Left lung (tissue), 10 donors: ENCODE results near the gene SPATA7. TPM values are rescaled to one million over a fixed set of nuclear protein-coding genes. Genes with fewer than 3 reads are reported as not detected.

Experiments used
- ATAC-seq: fragments of 200-7000 bp; cut with Tn5 transposase; one replicate; pipeline ENCODE4 v1.9.1; 2020; ENCODE audit warnings: moderate library complexity
- DNase-seq, 4 donors: peaks; one replicate each; pipeline ENCODE4 v3.0.0-alpha.2; 2013 to 2020
- H3K27ac ChIP-seq, 2 donors: fragments of 200-600 bp; sonication (generic) in 1 of 2; one replicate each; pipeline versions ENCODE4 v1.5.0 to v1.8.0; 2020 to 2021
- H3K27me3 ChIP-seq, 2 donors: fragments of 200-600 bp; sonication (generic) in 1 of 2; one replicate each; pipeline versions ENCODE4 v1.5.0 to v1.8.0; 2020 to 2021
- H3K36me3 ChIP-seq, 2 donors: fragments of 200-600 bp; sonication (generic) in 1 of 2; one replicate each; pipeline versions ENCODE4 v1.5.0 to v1.8.0; 2020 to 2021
- H3K4me1 ChIP-seq, 2 donors: fragments of 200-600 bp; one replicate each; pipeline ENCODE4 v1.8.0; 2021
- H3K4me3 ChIP-seq, 2 donors: fragments of 200-600 bp; sonication (generic) in 1 of 2; one replicate each; pipeline versions ENCODE4 v1.5.0 to v1.8.0; 2020 to 2021; ENCODE audit warnings: mild to moderate bottlenecking in 1 of 2
- H3K9me3 ChIP-seq, 2 donors: fragments of 200-600 bp; sonication (generic) in 1 of 2; one replicate each; pipeline versions ENCODE4 v1.5.0 to v1.8.0; 2020 to 2021
- intact Hi-C, 2 donors: fragments of 100-400 bp; cut with DNase I; formaldehyde crosslinking; loops; one replicate each; pipeline versions ENCODE4 v1.11.2 to v1.14.2; 2022
- polyA plus RNA-seq, 6 donors: library from polyadenylated mRNA; unstranded; fragments of 120-200 nt; gene quantifications; one replicate each; pipeline ENCODE4 v1.2.1, GENCODE V29; 2013; ENCODE audit not compliant: insufficient read length in 6 of 6
- total RNA-seq, 2 donors: library from RNA; stranded (reverse); fragmentation: NEBNext Ultra II Directional; extraction: Animal tissue kit (Norgen Biotek cat#: 25700); gene quantifications; one replicate each; pipeline ENCODE4 v1.2.1, GENCODE V29; 2021
- TF ChIP-seq, protein P1 (sequence below), 2 donors: fragments of 200-600 bp; sonication (generic) in 1 of 2; IDR thresholded peaks; one replicate each; pipeline versions ENCODE4 v1.5.0 to v1.8.0; 2021; ENCODE audit warnings: antibody characterized with exemption in 2 of 2
- donor health status: DM: no; HTN: yes; CAD: no.
- donor health status: DM: no; HTN: no; CAD: no.

SPATA7 gene
- total and polyA plus RNA-seq, 8 donors, result 8.9 to 31.4 (median 23.3) TPM

DNA sequence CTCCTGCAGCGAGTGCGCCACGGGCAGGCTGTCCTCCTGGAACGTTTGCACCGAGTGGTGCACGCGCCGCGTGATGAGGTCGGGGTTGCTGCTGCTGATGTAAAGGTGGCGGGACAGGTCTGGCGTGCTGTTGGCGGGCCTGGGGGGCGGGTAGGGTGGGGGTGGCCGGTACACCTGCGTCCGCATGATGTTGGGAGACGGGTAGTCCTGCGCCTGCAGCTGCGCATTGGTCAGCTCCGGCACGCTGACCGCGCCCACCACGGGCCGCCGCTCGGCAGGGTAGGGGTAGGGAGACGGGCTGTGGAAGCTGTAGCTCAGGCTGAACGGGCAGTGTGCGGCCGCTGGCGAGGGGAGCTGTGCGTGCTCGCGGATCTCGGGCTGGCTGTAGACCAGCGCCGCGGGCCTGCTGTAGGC lies 94.1 kb downstream of the SPATA7 start:
- ATAC-seq (no peak), DNase-seq (peak in 1 of 4 donors; percentile 79)
- TF ChIP-seq, protein P1, sequence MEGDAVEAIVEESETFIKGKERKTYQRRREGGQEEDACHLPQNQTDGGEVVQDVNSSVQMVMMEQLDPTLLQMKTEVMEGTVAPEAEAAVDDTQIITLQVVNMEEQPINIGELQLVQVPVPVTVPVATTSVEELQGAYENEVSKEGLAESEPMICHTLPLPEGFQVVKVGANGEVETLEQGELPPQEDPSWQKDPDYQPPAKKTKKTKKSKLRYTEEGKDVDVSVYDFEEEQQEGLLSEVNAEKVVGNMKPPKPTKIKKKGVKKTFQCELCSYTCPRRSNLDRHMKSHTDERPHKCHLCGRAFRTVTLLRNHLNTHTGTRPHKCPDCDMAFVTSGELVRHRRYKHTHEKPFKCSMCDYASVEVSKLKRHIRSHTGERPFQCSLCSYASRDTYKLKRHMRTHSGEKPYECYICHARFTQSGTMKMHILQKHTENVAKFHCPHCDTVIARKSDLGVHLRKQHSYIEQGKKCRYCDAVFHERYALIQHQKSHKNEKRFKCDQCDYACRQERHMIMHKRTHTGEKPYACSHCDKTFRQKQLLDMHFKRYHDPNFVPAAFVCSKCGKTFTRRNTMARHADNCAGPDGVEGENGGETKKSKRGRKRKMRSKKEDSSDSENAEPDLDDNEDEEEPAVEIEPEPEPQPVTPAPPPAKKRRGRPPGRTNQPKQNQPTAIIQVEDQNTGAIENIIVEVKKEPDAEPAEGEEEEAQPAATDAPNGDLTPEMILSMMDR (IDR thresholded peaks at IDR 0.05), result no peak
- intact Hi-C loops, result no loop called here
- no peak overlapping the region for H3K27ac ChIP-seq
- H3K4me1 ChIP-seq, result peaks cover 0 to 2% of the 10 kb centered on the region in 2 donors
- peaks cover 0 to 34% of the 10 kb centered on the region in 2 donors for H3K36me3 ChIP-seq
- no peaks in the 10 kb centered on the region for H3K27me3 ChIP-seq
- H3K4me3 ChIP-seq, result no peak overlapping the region
- H3K9me3 ChIP-seq, result peaks cover 0 to 2% of the 10 kb centered on the region in 2 donors

DNA sequence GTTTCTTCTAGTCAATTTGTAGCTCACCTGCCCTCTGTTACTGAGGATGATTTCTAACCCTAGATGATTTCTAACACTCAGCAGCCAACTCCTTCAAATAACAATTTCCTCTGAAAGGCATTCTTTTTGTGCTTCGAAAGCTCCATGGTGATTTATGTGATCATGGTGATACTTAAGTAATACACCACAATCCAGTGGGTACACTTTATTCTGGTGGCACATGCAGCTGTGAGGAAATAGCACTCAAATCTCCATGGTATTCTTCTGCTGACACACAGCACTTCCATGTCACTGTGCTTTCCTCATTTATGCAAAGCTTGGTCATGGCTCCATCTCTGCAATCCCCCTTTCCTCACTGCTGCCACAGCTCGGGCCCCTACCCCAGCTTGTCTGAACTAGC lies 95.6 kb downstream of the SPATA7 start:
- intact Hi-C loops, result no loop called here
- Histone ChIP-seq H3K4me1 (peaks cover 0 to 2% of the 10 kb centered on the region in 2 donors), H3K9me3 (peaks cover 0 to 2% of the 10 kb centered on the region in 2 donors), H3K4me3 (no peak overlapping the region), H3K36me3 (peaks cover 0 to 38% of the 10 kb centered on the region in 2 donors), H3K27ac (no peak overlapping the region), H3K27me3 (no peaks in the 10 kb centered on the region)
- DNase-seq (no peak), ATAC-seq (peak; percentile 63)
- TF ChIP-seq, protein P1 (IDR thresholded peaks at IDR 0.05), result no peak

DNA sequence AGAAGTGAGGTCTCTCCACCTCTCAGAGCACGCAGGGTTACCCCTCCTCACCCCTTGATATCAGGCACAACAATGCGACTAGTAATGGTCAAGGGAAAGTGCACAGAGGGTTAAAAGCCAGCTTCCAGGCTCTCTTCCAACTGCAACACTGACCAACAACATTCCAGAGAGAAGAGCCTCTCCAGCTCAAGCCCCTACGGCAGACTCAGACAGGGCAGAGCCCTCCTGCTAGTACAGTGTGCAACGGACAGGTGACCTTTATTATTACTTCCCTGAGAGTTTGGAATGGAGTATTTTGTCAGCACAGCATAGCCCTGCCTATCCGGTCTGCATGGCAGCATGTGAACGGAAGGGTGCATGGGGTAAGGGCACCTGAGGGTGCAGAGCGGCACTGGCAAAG lies 96.3 kb downstream of the SPATA7 start:
- ATAC-seq, result peak; percentile 93
- TF ChIP-seq, protein P1 (IDR thresholded peaks at IDR 0.05), result no peak
- Histone ChIP-seq H3K27me3 (no peaks in the 10 kb centered on the region), H3K4me1 (peaks cover 0 to 2% of the 10 kb centered on the region in 2 donors), H3K9me3 (peaks cover 0 to 2% of the 10 kb centered on the region in 2 donors), H3K27ac (peak overlapping the region in 1 of 2 donors; percentile 42), H3K36me3 (peaks cover 0 to 32% of the 10 kb centered on the region in 2 donors), H3K4me3 (no peak overlapping the region)
- intact Hi-C loops, result no loop called here
- DNase-seq, result peak in 1 of 4 donors; percentile 58

DNA sequence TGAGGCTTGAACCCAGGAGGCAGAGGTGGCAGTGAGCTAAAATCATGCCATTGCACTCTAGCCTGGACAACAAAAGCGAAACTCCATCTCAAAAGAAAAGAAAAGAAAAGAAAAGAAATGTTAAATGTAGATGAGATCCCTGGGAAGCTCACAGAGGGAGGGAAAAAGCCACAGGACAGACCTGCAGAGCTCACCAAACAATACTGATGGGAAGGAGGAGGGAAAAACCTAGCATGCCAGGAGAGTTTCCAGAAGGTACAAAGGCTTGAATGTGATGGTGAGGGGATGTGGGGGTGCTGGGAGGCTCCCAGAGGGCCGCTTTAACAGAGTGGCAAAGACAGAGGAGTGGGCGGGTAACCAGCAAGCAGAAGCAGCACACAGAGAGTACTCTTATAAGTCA lies 97.1 kb downstream of the SPATA7 start:
- ATAC-seq (no peak), DNase-seq (no peak)
- TF ChIP-seq, protein P1 (IDR thresholded peaks at IDR 0.05), result no peak
- Histone ChIP-seq H3K4me1 (peaks cover 0 to 2% of the 10 kb centered on the region in 2 donors), H3K4me3 (no peak overlapping the region), H3K27ac (peak overlapping the region in 1 of 2 donors; percentile 42), H3K9me3 (peaks cover 0 to 2% of the 10 kb centered on the region in 2 donors), H3K27me3 (no peaks in the 10 kb centered on the region), H3K36me3 (peaks cover 0 to 28% of the 10 kb centered on the region in 2 donors)
- intact Hi-C loops, result no loop called here

Other genes with a start within 250 kb of the SPATA7 start
- gene KCNK10, start 62.4 kb upstream of the SPATA7 start, total RNA-seq, result not detected
- under 1 TPM; 0.13 to 0.21 (median 0.16) TPM for gene KCNK10, start 62.4 kb upstream of the SPATA7 start, polyA plus RNA-seq
- gene PTPN21, start 169.3 kb downstream of the SPATA7 start, total RNA-seq, result 10 to 100 TPM; 26.8 to 33.0 TPM
- 10 to 100 TPM; 28.7 to 35.9 (median 29.8) TPM for gene PTPN21, start 169.3 kb downstream of the SPATA7 start, polyA plus RNA-seq
- 10 to 100 TPM; 46.6 to 58.9 TPM for gene ZC3H14, start 177.4 kb downstream of the SPATA7 start, total RNA-seq
- 10 to 100 TPM; 75.3 to 86.2 (median 81.3) TPM for gene ZC3H14, start 177.4 kb downstream of the SPATA7 start, polyA plus RNA-seq